ENCODE data around the gene SLC39A5. TPM values are rescaled to one million over a fixed set of nuclear protein-coding genes. Genes with fewer than 3 reads are reported as not detected.

Gene SLC39A5
- total and polyA plus RNA-seq, 2 of the 13 experiments (the other 11 are each of a cell fraction or from before 2014, with no cell fraction given) = 59.7 to 101 TPM

DNA sequence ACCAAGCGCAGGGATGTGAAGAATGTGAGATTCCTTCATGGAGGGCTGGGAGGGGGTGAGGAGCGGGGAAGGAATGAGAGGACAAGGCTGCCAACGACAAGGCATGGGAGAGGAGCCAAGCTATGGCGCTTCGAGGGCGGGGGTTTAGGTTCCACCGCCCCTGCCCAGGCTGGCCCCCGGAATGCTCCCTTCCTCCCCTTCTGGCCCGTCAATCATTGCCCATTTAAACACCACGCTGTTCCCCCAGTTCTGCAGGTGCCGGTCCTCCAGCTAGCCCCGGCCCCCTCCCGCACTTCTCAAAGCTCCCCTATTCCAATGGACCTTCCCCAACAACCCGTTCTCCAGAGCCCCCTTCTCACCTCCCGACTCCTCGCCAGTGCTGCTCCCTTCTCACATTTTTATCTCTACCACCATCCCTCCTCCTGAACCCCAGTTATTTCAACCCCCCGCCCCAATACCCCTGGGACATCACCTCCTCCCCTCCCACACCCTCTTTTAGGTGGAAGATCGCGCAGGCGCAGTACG lies 8.6 kb upstream of the SLC39A5 start (continued):
- TF ChIP-seq, protein P1, sequence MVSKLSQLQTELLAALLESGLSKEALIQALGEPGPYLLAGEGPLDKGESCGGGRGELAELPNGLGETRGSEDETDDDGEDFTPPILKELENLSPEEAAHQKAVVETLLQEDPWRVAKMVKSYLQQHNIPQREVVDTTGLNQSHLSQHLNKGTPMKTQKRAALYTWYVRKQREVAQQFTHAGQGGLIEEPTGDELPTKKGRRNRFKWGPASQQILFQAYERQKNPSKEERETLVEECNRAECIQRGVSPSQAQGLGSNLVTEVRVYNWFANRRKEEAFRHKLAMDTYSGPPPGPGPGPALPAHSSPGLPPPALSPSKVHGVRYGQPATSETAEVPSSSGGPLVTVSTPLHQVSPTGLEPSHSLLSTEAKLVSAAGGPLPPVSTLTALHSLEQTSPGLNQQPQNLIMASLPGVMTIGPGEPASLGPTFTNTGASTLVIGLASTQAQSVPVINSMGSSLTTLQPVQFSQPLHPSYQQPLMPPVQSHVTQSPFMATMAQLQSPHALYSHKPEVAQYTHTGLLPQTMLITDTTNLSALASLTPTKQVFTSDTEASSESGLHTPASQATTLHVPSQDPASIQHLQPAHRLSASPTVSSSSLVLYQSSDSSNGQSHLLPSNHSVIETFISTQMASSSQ (IDR thresholded peaks at IDR 0.05; ENCODE audit: low read depth) = no peak
- TF ChIP-seq, protein P1 (CRISPR knock-in tag; IDR thresholded peaks at IDR 0.05; ENCODE audit: borderline replicate concordance) = no peak
- TF ChIP-seq, protein P2, sequence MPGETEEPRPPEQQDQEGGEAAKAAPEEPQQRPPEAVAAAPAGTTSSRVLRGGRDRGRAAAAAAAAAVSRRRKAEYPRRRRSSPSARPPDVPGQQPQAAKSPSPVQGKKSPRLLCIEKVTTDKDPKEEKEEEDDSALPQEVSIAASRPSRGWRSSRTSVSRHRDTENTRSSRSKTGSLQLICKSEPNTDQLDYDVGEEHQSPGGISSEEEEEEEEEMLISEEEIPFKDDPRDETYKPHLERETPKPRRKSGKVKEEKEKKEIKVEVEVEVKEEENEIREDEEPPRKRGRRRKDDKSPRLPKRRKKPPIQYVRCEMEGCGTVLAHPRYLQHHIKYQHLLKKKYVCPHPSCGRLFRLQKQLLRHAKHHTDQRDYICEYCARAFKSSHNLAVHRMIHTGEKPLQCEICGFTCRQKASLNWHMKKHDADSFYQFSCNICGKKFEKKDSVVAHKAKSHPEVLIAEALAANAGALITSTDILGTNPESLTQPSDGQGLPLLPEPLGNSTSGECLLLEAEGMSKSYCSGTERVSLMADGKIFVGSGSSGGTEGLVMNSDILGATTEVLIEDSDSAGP (CRISPR knock-in tag; IDR thresholded peaks at IDR 0.05; ENCODE audit: borderline replicate concordance) = no peak
- TF ChIP-seq SMAD3 (CRISPR knock-in tag; IDR thresholded peaks at IDR 0.05) (no peak), LBX2 (CRISPR knock-in tag; IDR thresholded peaks at IDR 0.05; ENCODE audit: borderline replicate concordance) (no peak), PHF21A (CRISPR knock-in tag; IDR thresholded peaks at IDR 0.05) (no peak), U2AF2 (IDR thresholded peaks at IDR 0.05; ENCODE audit: low read depth, low read length) (no peak), HIC2 (CRISPR knock-in tag; IDR thresholded peaks at IDR 0.05; ENCODE audit: low read depth) (0 out of 2 replicates have a peak, but pooled peaks have one; percentile 13), ARNT2 (CRISPR knock-in tag; IDR thresholded peaks at IDR 0.05; ENCODE audit: low read depth) (no peak), TRIM22 (IDR thresholded peaks at IDR 0.05) (no peak), TAF1 (CRISPR knock-in tag; IDR thresholded peaks at IDR 0.05) (no peak)
- TF ChIP-seq, protein P3, sequence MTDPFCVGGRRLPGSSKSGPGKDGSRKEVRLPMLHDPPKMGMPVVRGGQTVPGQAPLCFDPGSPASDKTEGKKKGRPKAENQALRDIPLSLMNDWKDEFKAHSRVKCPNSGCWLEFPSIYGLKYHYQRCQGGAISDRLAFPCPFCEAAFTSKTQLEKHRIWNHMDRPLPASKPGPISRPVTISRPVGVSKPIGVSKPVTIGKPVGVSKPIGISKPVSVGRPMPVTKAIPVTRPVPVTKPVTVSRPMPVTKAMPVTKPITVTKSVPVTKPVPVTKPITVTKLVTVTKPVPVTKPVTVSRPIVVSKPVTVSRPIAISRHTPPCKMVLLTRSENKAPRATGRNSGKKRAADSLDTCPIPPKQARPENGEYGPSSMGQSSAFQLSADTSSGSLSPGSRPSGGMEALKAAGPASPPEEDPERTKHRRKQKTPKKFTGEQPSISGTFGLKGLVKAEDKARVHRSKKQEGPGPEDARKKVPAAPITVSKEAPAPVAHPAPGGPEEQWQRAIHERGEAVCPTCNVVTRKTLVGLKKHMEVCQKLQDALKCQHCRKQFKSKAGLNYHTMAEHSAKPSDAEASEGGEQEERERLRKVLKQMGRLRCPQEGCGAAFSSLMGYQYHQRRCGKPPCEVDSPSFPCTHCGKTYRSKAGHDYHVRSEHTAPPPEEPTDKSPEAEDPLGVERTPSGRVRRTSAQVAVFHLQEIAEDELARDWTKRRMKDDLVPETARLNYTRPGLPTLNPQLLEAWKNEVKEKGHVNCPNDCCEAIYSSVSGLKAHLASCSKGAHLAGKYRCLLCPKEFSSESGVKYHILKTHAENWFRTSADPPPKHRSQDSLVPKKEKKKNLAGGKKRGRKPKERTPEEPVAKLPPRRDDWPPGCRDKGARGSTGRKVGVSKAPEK (CRISPR knock-in tag; IDR thresholded peaks at IDR 0.05; ENCODE audit: borderline replicate concordance) = no peak

Measured in HepG2 (cell line).